ENCODE measurements around the gene ZDBF2.

DNA sequence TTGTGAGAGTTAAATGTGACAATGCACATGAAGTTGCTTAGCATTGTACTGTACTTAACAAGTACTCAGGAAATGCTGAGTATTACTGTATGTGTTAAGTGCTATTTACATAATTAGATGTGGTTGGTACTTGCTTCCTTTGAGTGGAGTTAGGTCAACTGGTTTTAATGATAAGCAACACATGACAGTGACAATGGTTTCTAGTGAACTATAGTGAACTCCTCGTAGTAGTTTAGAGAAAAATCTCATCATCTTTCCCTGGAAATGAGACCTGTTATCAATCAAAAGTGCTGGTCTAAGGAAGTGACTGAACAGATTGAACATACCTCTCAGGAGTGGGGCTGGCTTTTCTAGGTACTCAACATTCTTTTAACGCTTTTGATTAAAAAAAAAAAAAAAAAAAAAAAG is 29.2 kb upstream of the ZDBF2 start:
- TF ChIP-seq, protein P1, sequence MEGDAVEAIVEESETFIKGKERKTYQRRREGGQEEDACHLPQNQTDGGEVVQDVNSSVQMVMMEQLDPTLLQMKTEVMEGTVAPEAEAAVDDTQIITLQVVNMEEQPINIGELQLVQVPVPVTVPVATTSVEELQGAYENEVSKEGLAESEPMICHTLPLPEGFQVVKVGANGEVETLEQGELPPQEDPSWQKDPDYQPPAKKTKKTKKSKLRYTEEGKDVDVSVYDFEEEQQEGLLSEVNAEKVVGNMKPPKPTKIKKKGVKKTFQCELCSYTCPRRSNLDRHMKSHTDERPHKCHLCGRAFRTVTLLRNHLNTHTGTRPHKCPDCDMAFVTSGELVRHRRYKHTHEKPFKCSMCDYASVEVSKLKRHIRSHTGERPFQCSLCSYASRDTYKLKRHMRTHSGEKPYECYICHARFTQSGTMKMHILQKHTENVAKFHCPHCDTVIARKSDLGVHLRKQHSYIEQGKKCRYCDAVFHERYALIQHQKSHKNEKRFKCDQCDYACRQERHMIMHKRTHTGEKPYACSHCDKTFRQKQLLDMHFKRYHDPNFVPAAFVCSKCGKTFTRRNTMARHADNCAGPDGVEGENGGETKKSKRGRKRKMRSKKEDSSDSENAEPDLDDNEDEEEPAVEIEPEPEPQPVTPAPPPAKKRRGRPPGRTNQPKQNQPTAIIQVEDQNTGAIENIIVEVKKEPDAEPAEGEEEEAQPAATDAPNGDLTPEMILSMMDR (conservative IDR thresholded peaks at IDR 0.05 in 1 of 2, IDR thresholded peaks at IDR 0.05 in 1 of 2; ENCODE audit: low read depth in 1 of 2, low read length in 2 of 2), result no peak
- no peak for TF ChIP-seq EZH2 (IDR thresholded peaks at IDR 0.05; ENCODE audit: low read length, missing control alignments)

Data from fibroblast of lung (primary cell).